KOPT-K1 (cell line): ENCODE data around the gene FBXL16.
A peak's percentile ranks its signal among the peaks of the same experiment; 100 is the strongest.

Experiments used
- H3K27ac ChIP-seq: fragments of 200-600 bp; sonication (generic); 2 replicates; pipeline ENCODE4 v1.5.1; 2016; ENCODE audit warnings: antibody characterized with exemption, mild to moderate bottlenecking, low read depth, low read length; ENCODE audit not compliant: poor library complexity, severe bottlenecking
- H3K36me3 ChIP-seq: fragments of 200-600 bp; sonication (generic); 2 replicates; pipeline ENCODE4 v1.5.1; 2017; ENCODE audit warnings: antibody characterized with exemption, mild to moderate bottlenecking, low read length, moderate library complexity; ENCODE audit not compliant: insufficient read depth
- H3K9me3 ChIP-seq: fragments of 200-600 bp; sonication (generic); 2 replicates; pipeline ENCODE4 v1.5.1; 2017; ENCODE audit warnings: antibody characterized with exemption, low read length, mild to moderate bottlenecking; ENCODE audit not compliant: insufficient read depth, poor library complexity, severe bottlenecking

Gene FBXL16

DNA sequence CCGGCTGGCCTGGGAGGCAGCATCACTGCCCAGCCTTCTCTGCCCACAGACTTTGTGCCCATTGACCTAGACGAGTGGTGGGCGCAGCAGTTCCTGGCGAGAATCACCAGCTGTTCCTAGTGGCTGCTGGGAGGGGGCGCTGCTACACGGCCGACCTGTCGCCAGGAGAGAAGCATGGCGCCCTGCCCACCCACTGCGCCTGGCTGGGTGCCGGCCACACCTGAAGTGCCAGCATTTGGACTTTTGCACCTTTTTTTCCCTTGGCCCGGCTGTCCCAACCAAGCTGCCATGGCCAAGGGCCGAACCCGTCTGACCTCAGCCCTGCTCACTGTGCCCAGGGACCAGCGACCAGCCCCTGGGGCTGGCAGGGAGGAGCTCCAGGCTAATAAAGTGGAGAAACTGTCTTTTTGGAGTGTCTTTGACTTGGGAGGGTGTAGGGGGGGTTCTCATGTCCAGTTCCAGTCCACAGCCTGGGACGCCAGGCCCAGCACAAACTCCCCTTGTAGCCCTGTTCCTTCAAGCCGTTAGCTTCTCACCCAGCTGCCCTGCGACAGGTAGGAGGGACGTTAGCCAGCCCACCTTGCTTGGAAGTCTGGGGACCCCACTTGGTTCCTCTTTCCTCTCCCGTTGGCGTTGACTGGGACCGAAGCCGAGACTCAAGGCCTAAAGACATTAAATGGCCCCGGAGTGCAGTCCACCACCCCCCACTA, 57.4 kb downstream of the FBXL16 start:
- Histone ChIP-seq H3K27ac (peak overlapping the region; percentile 83), H3K36me3 (peaks cover 15% of the 10 kb centered on the region; the same call in 1 of the 2 replicates)

DNA sequence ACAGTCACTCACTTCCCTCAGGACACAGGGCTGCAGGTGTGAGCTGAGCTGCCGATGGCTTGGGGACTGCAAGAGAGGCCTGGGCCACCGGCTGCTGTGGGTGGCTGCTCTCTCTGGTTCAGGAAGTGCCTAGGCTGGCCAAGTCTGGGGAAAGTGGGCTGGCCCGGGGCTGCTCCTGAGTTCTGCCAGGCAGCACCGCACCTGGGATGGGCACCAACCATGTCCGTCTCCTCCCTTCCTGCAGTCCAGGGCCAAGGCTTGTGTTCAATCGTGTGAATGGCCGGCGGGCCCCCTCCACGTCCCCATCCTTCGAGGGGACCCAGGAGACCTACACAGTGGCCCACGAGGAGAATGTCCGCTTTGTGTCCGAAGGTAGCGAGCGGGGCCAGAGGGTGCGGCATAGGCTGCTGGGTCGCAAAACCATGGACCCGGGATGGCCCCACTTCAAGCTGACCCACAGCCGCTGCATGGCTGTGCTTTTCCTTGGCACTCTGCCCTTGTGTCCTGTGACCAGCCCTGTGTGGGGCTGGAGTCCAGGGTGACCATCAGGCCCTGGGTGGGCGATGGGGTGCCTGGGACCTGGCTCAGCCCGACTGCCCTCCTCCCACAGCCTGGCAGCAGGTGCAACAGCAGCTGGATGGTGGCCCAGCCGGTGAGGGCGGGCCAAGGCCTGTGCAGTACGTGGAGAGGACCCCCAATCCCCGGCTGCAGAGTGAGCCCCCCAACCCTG, 58.3 kb downstream of the FBXL16 start:
- no peaks in the 10 kb centered on the region for H3K9me3 ChIP-seq
- H3K27ac ChIP-seq = no peak overlapping the region
- peaks cover 7% of the 10 kb centered on the region; the same call in 1 of the 2 replicates for H3K36me3 ChIP-seq

More for the DNA sequence above, 57.4 kb downstream of the FBXL16 start:
- no peaks in the 10 kb centered on the region for H3K9me3 ChIP-seq

DNA sequence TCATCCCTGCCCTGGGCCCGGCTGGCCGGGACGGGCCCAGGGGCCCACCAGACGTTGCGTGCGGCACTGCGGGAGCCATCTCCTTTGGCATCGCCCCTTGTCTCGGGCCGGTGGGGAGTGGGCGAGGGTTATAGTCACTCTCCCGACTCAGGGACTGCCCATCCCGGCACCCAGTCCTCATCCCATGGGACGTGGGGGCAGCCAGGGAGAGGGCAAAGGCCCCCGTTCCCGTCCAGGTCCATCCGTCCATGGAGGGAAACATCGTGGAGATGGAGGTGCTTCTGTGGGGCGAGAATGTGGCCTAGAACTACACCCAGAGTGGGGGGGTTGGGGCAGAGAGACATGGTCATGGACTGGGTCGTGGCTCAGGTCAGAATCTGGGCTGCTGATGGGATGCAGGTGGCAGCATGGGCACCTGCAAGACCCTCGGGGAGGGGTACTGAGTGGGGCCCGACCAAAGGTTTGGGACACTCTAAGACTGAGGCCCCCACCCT, 58.9 kb downstream of the FBXL16 start:
- Histone ChIP-seq H3K27ac (no peak overlapping the region), H3K9me3 (no peaks in the 10 kb centered on the region), H3K36me3 (peaks cover under 1% of the 10 kb centered on the region; the same call in 1 of the 2 replicates)

DNA sequence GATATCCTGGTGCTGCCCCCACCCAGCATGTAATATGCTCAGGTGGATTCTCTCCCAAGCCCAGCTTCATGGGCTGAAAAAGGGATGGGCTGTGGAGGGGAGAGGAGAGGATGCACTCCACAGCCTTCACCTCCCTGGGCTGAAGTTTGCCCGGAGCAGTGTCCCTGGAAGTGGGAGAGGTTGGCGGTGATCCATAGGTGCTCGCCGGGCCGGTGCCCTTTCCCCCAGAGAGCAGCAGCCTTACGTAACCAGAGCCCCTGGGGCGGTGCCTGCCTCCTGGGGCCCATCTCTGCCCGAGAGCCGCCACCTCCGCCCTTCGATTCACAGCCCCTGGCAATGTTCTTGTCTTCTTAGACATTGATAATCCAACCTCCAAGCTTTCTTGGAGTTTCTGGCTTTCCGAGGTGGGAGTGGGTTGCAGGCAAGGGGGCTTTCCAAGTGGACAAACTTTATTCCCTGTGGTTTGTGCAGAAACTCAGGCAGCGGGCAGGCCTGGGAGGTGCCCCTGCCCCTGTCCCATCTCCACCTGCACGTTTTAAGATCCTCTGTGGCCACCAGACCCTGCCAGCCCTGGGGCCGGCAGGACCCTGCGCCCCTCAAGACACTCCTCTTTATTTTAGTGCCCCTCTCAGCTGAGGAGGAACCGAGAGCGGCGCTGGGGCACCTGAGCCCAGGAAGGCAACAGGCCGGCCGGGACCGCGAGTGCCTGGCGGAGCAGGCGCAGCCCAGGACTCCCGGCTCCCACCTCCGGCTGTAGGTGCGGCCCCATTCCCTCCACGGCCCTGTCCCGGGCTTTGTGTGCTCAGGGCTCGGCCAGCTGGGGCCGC, 59.5 kb downstream of the FBXL16 start:
- Histone ChIP-seq H3K36me3 (no peaks in the 10 kb centered on the region), H3K27ac (no peak overlapping the region), H3K9me3 (no peaks in the 10 kb centered on the region)

DNA sequence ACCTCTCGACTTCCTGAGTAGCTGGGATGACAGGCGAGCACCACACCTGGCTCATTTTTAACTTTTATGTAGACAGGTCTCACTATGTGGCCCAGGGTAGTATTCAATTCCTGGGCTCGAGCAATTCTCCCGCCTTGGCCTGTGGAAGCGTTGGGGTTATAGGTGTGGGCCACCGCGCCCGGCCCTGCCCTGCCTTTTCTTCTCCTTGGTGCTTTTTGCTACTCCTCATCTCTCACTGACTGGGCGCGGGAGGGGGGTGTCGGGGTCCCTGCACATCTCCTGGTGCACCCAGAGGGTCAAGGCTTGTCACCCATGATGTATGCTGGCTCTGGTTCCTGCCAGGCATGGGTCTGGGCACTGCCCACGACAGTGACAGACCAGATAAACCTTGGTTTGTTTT, 61.0 kb downstream of the FBXL16 start:
- Histone ChIP-seq H3K36me3 (no peaks in the 10 kb centered on the region), H3K9me3 (no peaks in the 10 kb centered on the region), H3K27ac (no peak overlapping the region)

DNA sequence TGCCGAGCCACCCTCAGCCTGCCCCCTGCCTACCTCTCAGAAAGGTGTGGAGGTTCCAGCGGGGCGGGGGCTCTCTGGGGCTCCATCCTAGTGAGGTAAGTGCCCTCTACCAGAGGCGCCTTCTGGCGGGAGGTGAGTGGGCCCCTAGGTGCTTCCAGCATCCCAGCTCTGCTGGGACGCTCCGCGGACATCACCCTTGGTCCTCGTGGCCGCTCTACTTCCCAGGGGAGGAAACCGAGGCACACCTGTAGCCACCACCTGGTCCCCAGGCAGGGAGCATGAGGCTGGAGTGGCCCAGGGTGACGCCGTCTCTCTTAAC, 62.6 kb downstream of the FBXL16 start:
- Histone ChIP-seq H3K27ac (no peak overlapping the region), H3K9me3 (no peaks in the 10 kb centered on the region), H3K36me3 (no peaks in the 10 kb centered on the region)
